SIG-M5 treated with dmso at 0.1 percent for 504 hours (cell line): ENCODE data around the gene DEFB119.
"Not testable (repeated sequence)": the region's sequence is repeated elsewhere in the genome, so short reads cannot be mapped to it uniquely, and the experiment has no call there.

Experiments
- DNase-seq: peaks from one replicate; lab custom pipeline; 2025; ENCODE audit not compliant: unreplicated experiment; lab: John Stamatoyannopoulos, UW

Gene DEFB119, protein sequence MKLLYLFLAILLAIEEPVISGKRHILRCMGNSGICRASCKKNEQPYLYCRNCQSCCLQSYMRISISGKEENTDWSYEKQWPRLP

DNA sequence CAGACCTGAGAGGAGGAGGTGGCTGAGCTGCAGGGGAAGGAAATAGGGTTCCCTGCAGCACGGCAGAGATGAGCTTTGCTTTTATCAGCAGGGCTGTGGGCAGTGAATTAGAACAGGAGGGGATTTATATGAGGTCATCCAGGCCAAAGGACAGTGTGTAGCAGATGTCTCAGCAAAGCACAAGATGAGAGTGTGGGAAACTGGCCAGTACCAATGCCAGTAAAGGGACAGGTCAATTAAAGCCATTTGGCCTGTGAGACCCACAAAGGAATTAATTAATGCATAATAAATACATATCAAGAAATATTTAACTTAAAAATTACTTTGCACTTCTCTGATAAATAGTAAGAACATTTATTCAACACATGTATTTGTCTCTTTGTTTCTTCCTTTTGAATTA is at the start of gene DEFB119:
TSS of gene DEFB119 (minus strand) at position 101 of the 400 bp plus-strand sequence. CDS start 107 bp downstream, outside the sequence.
- DNase-seq: no peak

DNA sequence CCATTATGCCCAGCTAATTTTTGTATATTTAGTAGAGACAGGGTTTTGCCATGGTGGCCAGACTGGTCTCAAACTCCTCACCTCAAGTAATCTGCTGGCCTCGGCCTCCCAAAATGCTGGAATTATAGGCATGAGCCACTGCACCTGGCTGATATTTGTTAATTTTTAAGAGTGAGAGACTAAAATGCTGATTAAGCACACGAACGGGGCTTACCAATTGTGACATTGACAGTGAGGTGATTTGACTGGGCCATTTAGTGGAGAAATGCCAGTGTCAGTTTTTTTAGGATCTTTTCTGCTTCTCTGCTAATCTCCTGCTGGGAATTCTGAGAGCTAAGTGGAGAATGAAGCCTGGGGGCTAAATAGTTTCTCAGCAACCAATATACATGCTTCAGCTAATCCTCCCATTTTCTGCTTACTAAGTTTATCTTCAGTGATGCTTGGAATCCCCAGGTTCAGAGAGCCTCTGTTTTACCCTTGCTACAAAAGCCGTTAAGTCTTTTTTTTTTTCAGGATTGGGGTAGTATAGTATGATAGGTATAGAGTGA is 40.3 kb upstream of the DEFB119 start:
- no peak for DNase-seq

DNA sequence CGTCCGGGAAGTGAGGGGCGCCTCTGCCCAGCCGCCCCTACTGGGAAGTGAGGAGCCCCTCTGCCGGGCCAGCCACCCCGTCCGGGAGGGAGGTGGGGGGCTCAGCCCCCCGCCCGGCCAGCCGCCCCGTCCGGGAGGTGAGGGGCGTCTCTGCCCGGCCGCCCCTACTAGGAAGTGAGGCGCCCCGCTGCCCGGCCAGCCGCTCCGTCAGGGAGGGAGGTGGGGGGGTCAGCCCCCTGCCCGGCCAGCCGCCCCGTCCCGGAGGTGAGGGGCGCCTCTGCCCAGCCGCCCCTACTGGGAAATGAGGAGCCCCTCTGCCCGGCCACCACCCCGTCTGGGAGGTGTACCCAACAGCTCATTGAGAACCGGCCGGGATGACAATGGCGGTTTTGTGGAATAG is 37.2 kb upstream of the DEFB119 start:
- not testable (repeated sequence) for DNase-seq

DNA sequence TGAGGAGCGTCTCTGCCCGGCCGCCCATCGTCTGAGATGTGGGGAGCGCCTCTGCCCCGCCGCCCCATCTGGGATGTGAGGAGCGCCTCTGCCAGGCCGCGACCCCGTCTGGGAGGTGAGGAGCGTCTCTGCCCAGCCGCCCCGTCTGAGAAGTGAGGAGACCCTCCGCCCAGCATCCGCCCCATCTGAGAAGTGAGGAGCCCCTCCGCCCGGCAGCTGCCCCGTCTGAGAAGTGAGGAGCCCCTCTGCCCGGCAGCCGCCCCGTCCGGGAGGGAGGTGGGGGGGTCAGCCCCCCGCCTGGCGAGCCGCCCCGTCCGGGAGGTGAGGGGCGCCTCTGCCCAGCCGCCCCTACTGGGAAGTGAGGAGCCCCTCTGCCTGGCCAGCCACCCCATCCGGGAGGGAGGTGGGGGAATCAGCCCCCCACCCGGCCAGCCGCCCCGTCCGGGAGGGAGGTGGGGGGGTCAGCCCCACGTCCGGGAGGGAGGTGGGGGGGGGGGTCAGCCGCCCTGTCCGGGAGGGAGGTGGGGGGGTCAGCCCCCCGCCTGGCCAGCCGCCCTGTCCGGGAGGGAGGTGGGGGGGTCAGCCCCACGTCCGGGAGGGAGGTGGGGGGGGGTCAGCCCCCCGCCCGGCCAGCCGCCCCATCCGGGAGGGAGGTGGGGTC is 36.6 kb upstream of the DEFB119 start:
- not testable (repeated sequence) for DNase-seq

DNA sequence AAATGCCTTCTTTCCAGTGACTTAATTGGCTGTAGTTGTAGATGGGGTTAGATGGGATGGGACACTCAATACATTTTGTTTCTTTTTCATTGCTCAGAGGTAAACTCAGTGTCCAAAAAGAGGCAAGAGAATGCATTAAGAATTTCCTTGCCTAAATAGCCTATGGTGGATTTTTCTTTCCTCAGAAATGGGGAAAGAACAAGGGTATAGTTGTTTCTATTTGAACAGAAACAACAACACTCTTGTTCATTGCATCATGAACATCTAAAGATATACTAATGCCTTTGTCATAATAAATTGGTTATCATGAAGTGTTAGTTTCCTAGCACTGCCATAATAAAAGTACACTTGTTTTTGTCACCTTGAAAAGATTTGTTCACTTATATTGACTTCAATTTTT is 35.4 kb upstream of the DEFB119 start:
- DNase-seq: no peak

DNA sequence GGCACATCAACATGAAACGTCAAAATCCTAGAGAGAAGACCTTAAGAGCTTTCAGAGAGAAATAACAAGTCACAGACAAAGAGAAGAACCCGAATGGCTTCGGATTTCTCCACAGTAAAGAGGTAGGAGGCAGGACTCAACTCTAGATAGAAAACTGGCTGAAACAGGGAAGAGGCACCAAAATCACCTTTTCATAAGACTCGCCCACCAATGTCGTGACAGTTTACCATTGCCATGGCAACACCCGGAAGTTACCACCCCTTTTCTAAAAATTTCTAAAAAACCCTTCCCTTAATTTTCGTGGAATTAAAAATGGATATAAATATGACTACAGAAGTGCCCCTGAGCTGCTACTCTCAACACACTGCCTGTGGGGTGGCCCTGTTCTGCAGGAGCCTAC is 27.9 kb upstream of the DEFB119 start:
- no peak for DNase-seq

- DNase-seq: no peak
These were observed 25.3 kb upstream of the DEFB119 start for GRCh38 chr20:31415653-31416052.

DNA sequence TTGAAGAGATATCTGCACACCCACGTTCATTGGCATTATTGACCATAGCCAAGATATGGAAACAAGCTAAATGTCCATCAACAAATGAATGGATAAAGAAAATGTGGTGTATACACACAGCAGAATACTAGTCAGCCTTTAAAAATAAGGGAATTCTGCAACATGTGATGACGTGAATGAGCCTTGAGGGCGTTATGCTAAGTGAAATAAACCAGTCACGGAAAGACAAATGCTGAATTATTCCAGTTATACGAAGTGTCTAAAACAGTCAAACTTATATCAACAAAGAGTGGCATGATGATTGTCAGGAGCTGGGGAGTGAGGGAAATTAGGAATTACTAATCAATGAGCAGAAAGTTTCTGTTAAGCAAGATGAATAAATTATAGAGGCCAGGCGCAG is 24.0 kb upstream of the DEFB119 start:
- no peak for DNase-seq

DNA sequence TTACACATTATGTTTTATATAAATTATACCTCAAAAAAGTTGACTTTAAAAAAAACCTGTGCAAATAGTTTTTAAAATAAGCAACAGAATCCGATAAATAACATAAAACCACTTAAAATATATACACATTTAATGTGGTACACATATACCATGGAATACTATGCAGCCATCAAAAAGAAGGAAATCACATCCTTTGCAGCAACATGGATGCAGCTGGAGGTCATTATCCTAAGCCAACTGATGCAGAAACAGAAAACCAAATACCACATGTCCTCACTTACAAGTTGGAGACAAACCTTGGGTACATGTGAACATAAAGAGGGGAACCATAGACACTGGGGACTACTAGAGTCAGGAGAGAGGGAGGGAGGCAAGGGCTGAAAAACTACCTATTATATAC is 19.6 kb upstream of the DEFB119 start:
- DNase-seq: no peak

DNA sequence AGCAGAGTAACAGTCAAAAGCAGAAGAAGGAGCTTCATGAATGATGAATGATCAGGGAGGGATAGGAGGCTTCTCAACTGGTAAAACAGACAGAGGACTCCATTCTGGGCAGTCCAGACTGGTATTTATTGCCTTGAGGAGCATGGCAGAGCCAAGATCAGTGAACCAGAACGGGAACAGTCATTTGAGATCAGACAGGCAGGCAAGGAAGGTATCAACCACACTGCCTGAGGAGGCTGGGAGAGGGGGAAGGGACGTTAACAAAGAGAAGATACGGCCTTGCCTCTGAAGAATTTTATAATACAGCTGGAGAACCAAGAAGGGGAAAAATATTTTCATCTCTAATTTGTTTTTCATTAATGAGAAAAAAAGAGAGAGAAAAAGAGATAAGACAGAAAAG is 15.7 kb upstream of the DEFB119 start, which contains the start of gene DEFB121:
TSS of gene DEFB121 (minus strand) at position 101 of the 400 bp plus-strand sequence. CDS start at position 38, 63 bp downstream.
- no peak for DNase-seq

- DNase-seq: no peak
These were observed 13.5 kb upstream of the DEFB119 start for GRCh38 chr20:31403886-31404285.

GRCh38 chr20:31394900-31395299 is 4.5 kb upstream of the DEFB119 start:
- DNase-seq: no peak

DNA sequence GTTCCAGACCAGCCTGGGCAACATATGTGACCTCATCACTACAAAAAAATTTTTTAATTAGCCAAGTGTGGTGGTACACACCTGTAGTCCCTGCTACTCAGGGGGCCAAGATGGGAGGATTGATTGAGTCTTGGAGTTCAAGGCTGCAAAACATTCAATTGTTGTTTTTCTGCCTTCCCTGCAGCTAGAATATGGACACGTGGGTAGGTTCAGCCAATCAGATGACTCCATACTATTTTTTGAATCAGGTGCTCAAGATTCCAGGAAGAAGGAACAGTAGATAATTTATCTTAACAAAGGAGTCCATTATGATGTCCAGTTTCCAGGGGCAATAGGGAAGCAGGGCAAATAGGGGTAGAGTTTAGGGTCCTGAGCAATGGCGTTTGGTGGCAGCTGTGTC is 2.4 kb upstream of the DEFB119 start:
- DNase-seq: no peak

GRCh38 chr20:31374346-31374745 is 16.0 kb downstream of the DEFB119 start:
- no peak for DNase-seq

GRCh38 chr20:31368301-31368700 is 22.1 kb downstream of the DEFB119 start, which contains the start of gene DEFB118:
Gene DEFB118, plus strand, starts transcription at chr20:31368601. Its CDS starts 50 bp downstream, at chr20:31368651.
- DNase-seq: no peak

DNA sequence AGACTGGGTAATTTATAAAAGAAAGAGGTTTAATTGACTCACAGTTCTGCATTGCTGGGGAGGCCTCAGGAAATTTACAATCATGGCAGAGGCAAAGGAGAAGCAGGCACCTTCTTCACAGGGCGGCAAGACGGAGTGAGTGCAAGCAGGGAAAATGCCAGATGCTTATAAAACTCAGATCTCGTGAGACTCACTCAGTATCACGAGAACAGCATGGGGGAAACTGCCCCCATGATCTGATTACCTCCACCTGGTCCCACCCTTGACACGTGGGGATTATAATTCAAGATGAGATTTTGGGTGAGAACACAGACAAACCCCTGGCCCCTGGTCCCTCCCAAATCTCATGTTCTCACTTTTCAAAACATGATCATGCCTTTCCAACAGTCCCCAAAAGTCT is 26.1 kb downstream of the DEFB119 start:
- not testable (repeated sequence) for DNase-seq

DNA sequence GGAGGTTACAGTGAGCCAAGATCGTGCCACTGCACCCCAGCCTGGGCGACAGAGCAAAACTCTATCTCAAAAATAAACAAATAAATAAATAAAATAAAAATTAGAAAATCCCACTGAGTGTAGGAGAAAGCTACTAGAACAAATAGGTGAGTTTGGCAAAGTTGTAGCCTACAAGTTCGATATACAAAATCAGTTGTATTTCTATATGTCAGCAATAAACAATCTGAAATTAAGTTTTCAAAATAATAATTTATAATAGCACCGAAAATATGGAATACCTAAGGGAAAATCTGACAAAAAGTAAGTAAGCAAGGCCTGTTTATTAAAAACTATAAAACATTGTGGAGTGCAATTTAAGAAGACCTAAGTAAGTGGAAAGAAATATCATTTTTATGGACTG is 27.1 kb downstream of the DEFB119 start:
- no peak for DNase-seq

- no peak for DNase-seq
These were observed 34.4 kb downstream of the DEFB119 start for GRCh38 chr20:31355981-31356380.

DNA sequence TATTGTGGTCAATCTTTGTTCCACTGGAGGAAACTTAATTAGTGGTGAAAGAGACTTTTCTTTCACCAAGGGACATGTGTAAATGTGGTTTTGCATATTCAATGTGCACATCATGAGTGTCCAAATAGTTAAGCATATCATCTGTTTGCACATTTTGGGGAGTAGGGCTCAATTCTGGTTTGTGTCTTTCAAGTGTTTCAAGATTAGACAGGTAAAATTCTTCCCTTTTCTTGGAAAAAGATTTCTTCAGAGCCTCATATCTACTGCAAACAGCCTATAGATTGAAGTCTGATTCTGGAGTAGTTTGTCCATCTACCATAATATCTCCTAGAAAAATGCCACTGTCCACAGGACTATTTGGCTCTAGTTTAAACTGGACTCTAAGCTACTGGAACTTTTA is 48.9 kb downstream of the DEFB119 start:
- DNase-seq: no peak

- DNase-seq: no peak
These were observed 59.5 kb downstream of the DEFB119 start for GRCh38 chr20:31330893-31331292.
